Activated T-cell treated with anti-CD3 and anti-CD28 coated beads, Interleukin-2, amount 50 U/mL, for 48 hours (primary cell): ENCODE measurements around the gene HSF5.
"Not testable (repeated sequence)": the region's sequence is repeated elsewhere in the genome, so short reads cannot be mapped to it uniquely, and the experiment has no call there.

Experiments
- DNase-seq, 2 experiments: peaks; one replicate each; pipeline ENCODE4 v3.0.0-alpha.2; 2020

The HSF5 gene

DNA sequence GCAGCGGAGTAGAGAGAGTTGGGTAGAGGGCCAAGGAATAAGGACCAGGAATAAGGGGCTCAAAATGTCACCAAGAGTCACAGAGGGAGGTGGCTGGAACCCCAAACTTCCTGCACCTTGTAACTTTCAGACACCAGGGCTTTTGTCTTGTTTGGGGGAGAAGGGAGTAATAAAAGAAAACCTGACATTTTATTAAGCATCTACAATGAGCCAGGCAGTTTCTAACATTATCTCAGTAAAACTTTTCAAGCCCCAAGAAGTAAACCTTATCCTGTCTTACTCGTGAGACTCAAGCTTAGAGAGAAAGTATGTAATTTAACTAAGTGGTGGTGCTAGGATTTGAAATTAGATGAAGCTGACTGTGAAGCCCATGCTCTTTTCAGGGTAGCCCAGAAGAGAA is 27.1 kb upstream of the HSF5 start:
- no peak for DNase-seq

GRCh38 chr17:58514770-58515157 is 26.6 kb upstream of the HSF5 start:
- no peak for DNase-seq

DNA sequence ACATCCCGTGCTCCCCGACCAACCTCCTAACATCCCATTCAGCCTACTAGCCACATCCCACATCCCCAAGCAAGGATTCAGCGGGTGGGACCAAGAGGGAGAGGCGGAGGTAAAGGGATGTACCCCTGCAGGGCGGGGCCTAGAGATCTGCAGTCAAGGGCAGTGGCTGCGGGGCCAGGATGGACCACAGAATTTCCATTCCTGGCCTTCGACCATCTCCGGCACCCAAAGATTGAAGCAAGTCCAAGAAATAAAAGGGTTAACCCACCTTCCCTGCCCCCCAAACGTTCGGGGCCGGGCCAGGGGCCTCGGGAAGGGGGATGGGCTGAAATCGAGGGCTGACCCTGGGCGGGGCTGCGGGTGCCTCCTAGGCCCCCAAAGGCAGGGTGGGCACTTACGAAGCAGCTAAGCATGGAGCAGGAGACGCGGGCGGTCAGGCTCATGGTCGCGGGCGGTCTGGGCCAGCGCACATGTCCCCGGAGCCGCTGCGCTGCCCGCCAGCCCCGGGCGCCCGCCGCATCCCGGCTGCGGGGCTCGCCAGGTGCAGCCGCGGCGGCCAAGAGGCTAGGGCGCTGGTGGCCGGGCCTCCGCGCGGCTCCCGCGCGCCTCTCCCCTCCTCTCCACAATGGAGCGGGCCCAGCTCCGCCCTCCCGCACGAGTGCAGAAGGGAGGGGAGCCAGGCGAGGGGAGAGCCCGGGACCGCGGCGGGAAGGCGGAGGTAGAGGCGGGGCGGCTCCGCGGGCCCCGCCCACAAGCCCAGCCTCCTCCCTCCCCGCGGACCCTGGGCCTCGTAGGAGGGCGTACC is 26.0 kb upstream of the HSF5 start, which contains the start of gene MTMR4:
TSS of gene MTMR4 (minus strand) at position 674 of the 805 bp plus-strand sequence. CDS start at position 443, 231 bp downstream.
- peak; percentile 78 to 84 for DNase-seq

- peak; percentile 44 to 48 for DNase-seq
Measured at GRCh38 chr17:58513267-58513964, 25.2 kb upstream of the HSF5 start.

GRCh38 chr17:58510075-58510474 is 21.9 kb upstream of the HSF5 start:
- DNase-seq = no peak

DNA sequence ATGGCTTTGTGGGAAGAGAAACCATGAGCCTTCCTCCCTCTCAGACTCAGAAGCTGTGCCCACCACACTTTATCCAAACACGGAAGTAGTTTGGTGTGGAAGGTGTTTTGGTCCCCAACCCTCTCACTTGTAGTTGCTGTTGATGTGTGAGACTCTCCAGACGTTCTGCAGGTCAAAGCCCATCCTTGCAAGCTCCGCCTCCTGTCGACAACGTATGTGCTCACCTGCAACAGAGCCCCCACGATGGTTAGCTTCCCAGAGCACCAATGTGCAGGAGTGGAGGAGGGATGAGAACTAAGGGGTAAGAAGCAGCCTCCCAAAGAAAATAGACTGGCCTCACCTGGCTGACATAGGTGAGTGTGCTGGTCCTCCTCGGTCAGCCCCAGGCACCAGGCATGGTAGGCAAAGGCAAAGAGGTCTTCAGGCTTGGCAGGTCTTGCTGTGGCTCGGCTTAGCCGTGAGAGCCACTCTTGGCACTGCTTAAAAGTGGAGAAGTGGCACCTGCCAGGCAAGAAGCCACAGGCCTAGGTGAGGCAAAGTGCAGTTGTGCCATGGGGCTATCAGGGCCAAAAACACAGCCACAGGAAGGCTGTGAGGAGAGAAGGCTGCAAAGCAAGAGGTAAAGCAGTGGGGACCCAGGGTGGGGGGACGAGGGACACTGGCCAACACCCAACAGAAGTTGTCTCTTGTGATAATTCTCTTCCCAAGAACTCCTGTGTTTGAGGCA is 20.3 kb upstream of the HSF5 start:
- DNase-seq = no peak

DNA sequence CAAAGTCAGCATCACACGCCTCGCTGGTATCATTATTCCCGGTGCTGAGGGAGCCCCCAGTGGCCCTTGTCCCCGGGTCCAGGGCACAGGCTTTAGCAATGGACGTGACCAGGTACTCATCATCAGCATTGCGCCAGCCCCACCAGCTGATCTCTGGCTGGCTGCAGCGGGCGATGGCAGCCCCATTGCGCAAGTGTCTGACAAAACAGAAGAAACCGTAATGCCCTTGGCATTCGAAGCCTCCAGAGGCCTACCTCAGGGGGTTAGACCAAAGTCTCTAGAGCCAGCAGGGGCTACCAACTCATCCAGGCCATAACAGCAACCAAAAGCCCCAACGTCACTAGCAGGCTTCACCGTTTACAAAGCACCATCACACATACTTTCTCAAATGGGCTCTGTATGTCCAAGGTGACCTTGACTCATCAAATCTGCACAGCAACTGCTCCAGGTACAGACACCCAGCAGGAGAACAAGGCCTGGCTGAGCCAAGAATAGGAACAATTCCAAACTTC is 19.0 kb upstream of the HSF5 start:
- no peak for DNase-seq

GRCh38 chr17:58506354-58507080 is 18.3 kb upstream of the HSF5 start:
- DNase-seq = no peak

- no peak for DNase-seq
Measured at GRCh38 chr17:58504826-58505351, 16.7 kb upstream of the HSF5 start.

DNA sequence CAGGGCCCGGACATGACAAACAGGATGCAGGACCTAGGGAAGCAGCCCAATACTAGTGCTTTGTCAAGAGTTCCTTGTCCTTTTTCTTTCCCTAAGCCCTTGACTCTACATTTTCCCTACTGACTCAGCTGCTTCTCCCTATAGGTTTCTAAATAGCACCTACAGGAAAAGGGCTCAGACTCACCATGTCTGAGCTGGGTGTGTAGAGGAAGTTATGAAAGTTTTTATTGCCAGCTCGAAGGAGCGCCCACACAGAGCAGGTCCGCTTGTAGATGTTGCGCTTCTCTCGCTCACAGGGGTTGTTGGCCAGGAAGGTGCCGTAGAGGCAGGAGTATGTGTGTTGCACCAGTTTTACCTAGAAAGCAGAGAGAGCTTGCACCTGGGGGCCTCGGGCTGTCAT is 15.7 kb upstream of the HSF5 start:
- DNase-seq = no peak

DNA sequence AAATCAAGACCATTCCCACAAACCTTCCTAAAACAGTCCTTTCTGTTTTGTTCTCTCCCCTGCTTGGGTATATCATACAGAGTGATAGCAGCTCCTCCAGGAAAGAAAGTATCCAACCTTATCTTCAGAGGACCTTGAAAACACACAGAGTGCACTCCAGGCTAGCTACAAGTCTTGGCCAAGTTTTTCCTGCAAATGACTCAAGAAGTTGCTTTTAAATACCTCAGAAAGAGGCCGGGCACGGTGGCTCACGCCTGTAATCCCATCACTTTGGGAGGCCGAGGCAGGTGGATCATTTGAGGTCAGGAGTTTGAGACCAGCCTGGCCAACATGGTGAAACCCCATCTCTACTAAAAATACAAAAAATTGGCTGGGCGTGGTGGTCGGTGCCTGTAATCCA is 14.9 kb upstream of the HSF5 start:
- not testable (repeated sequence) for DNase-seq

GRCh38 chr17:58501451-58501850 is 13.2 kb upstream of the HSF5 start:
- no peak for DNase-seq

DNA sequence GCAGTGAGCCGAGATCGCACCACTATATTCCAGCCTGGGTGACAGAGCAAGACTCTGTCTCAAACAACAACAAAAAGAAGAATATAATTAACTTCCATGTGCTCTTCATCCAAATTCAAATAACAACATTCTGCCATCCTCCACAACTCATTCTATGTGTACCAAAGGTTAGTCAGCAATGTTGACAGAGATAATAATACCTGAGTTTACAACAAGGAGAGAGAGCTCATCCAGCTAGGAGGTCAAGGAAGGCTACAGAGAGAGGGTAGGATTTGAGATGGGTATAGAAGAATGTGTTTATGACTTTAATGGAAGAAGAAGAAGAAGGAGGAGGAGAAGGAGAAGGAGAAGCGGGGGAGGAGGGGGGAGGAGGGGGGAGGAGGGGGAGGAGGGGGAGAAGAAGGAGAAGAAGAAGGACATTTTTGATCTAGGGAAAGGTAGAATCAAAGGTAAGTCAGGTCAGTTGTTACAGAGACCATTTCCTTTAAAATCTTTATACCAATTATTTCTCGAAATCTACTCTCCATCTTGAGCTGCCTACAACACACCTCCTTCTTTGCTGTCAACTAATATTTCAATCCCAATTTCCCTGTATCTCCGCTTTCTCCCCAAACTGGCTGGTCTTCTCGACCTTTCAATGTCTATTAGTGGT is 10.1 kb upstream of the HSF5 start:
- DNase-seq = no peak

- no peak for DNase-seq
Measured at GRCh38 chr17:58493506-58493905, 5.3 kb upstream of the HSF5 start.

- peak; percentile 28 to 36 for DNase-seq
Measured at GRCh38 chr17:58492238-58493121, 4.3 kb upstream of the HSF5 start.

GRCh38 chr17:58491510-58492045 is 3.4 kb upstream of the HSF5 start:
- no peak for DNase-seq

DNA sequence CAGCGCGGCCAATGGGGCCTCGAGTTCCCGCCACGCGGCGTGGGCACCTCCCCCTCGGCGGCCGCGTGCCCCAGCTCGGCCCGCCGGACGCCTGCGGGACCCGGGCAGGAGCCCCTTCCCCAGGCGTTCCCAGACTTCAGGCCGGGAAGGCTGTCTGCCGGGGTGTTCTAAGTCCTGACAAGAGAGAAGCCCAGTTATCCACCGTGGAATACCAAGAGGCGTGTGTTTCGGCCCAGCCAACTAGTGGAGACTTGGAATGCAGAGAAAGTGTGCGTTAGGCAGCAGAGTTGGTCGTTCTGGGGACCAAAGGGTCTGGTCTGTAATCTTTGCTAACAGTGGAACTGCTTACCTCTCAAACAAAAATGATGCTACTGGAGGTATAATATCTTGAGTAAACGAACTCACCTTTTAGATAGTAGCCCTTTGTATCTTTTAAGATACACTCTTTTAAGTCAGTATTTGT is 251 bp upstream of the HSF5 start:
- DNase-seq = no peak

DNA sequence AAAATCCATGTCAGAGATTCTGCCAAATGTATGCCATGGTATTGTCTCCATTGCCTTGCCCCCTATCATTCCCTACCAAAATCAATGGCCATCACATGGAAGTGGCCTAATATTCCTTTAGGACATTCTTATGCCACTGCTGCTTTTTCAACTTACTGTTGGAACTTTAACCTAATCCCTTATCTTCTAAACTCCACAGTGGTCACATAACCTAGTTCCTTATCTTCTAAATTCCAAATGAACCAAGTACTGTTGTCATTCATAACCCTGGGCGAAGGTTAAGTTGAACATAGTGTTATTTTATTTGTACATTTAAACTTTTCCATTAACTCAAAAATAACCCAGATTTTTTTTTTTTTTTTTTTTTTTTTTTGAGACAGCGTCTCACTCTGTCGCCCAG is 3.6 kb downstream of the HSF5 start:
- no peak for DNase-seq

DNA sequence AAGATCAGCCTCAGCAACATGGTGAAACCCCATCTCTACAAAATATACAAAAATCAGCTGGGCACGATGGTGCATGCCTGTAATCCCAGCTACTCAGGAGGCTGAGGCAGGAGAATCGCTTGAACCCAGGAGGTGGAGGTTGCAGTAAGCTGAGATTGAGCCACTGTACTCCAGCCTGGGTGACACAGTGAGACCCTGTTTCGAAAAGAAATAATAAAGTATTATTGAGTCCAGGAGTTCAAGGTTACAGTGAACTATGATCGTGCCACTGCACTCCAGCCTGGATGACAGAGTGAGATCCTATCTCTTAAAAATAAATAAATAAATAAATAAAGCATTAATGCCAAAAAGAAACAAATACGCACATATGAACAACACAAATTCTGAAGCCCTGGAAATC is 6.4 kb downstream of the HSF5 start:
- DNase-seq = not testable (repeated sequence)

- DNase-seq = no peak
Measured at GRCh38 chr17:58480090-58480489, 8.1 kb downstream of the HSF5 start.
